LHCN-M2 (cell line): ENCODE results near the gene TRERF1. TPM values are rescaled to one million over a fixed set of nuclear protein-coding genes. Genes with fewer than 3 reads are reported as not detected.
A peak's percentile ranks its signal among the peaks of the same experiment; 100 is the strongest.
"Not testable (repeated sequence)": the region's sequence is repeated elsewhere in the genome, so short reads cannot be mapped to it uniquely, and the experiment has no call there.

Source experiments
- DNase-seq: peaks from one replicate; pipeline ENCODE4 v3.0.0-alpha.2; 2012; ENCODE audit warnings: low read depth
- total RNA-seq: library from RNA; depleted of rRNA; stranded (reverse); fragments of >200 nt; gene quantifications from 2 replicates; pipeline ENCODE4 v1.2.3, GENCODE V29; 2014

TRERF1 gene
- total RNA-seq, 1 experiment from 2014 or later, result 4.0 TPM

DNA sequence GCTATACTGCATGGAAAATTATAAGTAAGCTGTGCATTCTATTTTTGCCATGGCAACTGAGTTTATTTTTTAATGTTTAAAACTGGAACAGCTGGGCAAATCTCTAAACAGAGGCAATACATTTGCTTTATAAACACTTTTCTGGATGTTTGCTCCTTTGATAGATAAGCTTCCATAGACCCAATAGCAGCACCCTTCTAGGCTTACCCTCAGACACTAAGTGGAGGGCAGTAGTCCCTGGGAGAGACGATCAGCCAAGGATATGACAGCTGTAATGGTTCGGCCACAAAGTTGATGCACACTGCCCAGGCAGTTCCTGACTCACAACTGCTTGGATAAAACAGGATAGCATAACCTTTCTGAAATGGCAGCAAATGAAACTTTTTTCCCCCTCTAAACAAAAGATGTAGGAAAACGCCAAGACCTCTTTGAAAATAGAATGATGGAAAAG is 225.5 kb downstream of the TRERF1 start:
- peak; percentile 84 for DNase-seq

DNA sequence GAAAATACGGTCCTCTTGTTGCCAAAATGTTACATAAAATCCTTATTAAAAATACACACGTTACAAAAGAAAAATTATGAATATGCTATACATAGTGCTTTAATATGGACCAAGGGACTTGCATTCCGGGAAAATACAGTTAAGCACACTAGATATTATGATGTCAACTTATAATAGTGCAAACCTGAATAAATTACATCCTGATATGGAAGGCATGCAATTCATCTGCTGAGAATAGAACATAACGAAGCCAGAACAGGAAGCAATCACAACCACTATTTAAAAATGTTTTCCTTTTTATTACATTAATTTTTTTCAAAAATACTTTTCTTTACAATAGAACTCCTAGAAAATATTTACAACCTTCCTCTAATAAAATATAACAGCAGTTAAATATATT is 226.3 kb downstream of the TRERF1 start:
- DNase-seq, result no peak

DNA sequence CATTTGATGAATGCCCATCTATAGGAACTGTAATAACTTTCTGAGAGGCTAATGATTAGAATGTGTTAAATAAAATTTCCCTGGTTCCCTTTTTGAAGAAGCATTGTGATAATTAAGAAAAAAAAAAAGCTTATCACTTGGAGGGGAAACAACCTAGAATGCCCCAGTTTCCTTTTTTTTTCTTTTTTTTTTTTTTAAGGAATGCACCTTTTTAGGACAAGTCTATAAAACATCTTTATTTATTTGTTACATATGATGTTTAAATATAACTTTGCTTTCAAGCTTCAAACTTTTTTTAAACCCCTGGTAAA is 226.7 kb downstream of the TRERF1 start:
- DNase-seq, result no peak

DNA sequence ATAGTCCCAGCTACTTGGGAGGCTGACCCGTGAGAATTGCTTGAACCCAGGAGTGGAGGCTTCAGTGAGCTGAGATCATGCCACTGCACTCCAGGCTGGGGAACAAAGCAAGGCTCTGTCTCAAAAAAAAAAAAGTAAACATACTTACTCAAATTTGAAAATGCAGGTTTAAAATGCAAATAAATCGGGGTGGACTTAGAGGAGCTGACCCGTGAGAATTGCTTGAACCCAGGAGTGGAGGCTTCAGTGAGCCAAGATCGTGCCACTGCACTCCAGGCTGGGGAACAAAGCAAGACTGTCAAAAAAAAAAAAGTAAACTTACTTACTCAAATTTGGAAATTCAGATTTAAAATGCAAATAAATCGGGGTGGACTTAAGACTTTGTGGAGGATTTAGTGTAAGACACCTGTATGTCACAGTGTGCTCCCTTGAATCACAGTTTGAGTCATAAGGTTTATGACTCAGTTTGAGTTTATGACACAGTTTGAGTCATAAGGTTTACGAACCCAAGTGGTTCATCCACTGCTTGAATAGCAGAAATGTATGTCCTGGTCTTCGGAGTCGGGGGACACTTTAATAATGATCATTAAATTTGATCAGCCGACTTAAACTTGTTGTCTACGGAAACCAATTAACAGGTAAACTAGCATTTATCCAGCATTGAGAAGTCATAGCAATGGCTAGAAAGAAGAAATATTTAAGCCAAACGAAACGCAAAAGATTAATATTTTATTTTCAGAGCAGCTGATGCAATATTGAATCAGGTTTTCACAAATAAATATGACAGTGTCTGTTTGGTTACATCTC is 227.3 kb downstream of the TRERF1 start:
- peak; percentile 91 for DNase-seq

DNA sequence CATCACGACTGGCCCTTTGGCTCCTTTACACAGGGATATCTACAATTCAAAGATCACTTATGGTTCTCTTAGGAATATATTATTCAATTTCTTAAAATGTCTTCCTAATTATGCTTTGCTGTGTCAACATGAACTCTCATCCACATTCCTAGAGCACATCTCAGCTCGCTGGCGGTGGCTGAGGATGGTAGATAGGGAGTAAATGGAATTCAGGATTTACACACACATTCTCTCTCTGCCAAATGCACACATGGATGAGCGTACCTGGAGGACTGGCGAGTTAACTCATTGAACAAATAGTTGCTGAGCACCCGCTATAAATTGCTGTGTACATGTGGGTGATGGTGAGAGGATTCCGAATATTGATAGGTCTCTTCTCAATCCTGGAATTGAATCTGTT is 229.3 kb downstream of the TRERF1 start:
- DNase-seq, result no peak

DNA sequence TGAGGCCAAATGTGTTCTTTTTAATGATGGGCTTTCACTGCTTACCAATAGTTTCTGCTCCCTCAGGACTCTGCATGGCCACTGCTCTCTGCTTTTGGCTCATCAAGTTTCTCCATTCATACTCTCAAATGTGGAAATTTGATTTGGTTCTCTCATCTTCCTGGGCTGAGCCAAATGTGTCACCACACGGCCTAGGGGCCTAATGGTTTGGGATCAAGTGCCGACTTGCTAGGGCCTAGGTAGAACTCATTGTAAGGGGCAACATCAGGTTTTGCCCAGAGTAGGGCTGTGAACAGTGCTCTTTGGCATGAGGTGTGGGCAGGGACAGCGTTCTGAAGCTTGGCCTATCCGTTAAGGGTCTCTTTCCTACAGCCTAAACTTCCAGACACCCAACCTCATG is 230.2 kb downstream of the TRERF1 start:
- no peak for DNase-seq

DNA sequence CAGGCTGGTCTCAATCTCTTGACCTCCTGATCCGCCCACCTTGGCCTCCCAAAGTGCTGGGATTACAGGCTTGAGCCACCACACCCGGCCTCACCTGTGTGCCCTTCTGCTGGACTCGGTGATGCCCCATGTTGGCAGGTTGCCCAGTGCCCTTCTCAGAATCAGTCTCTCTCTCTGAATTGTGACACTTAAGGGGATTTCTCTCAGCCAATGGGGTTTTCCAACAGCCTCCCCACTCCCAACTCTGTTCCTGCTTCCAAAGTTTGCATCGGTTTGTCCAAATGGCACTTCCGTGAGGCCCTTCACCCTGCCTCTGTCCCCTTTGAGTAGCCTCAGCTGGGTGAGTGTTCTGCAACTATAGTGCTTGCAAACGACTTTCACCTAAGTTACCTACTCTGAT is 230.9 kb downstream of the TRERF1 start:
- DNase-seq, result no peak

DNA sequence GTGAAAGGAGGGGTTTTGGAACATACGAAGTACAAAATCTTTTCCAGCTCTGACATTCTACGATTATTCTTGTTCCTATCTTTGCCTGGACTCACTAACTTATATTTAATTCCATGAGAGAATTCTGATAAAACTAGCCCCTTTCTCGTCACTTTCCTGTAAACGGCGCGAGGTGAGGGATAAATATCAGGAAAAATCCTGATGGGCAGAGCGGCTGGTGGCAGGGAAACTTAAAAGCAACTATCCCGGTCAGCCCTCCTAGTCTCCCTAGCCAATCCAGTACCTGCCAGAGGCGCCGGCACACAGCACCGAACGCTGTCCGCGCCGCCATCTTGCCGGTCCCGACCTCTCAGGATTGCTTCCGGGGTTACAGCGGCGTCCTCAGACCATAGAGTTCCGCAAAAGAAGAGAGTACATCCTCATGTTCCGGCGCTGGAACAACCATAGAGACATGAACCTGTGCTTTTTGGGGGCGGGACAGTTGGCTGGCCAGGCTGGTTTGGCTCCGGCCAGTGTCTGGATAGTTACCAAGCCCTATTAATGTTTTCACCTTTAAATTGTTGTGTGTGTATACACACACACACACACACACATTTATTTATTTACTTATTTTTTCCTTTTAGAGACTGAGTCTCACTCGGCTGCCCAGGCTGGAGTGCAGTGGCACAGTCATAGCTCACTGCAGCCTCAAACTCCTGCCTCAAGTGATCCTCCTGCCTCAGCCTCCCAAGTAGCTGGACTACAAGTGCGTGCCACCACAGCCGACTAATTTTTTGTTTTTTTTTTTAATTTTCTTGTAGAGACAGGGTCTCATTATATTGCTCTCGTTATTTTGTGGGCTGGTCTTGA is 234.0 kb downstream of the TRERF1 start, which contains the start of gene MRPS10:
Gene MRPS10 (minus strand): TSS at position 343 of the 849 bp plus-strand sequence. CDS start 12 bp downstream, at position 331.
- DNase-seq, result peak; percentile 96

DNA sequence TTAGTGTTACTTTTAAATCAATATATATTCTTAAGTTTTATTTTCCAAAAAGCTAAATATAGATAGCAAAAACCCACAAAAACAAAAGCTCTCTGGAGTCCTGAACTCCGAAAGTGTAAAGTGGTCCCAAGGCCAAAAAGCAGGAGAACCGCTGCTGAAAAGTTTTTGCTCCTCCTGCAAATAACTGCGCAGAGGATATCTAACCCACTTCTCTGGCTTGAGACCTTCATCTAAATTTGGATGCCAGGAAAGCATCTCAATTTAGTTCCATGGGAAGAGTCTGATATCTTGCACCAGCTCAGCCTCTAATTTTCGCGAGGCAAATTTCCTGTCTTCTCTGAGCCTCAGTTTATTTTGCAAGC is 234.6 kb downstream of the TRERF1 start:
- no peak for DNase-seq

DNA sequence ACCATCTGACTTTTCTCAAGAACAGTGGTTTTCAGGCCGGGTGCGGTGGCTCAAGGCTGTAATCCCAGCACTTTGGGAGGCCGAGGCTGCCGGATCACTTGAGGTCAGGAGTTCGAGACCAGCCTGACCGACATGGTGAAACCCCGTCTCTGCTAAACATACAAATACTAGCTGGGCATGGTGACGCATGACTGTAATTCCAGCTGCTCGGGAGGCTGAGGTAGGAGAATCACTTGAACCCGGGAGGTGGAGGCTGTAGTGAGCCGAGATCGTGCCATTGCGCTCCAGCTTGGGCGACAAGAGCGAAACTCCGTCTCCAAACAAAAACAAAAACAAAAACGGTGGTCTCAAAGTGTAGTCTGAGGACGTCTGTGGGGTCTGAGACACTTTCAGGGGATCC is 235.2 kb downstream of the TRERF1 start:
- not testable (repeated sequence) for DNase-seq

DNA sequence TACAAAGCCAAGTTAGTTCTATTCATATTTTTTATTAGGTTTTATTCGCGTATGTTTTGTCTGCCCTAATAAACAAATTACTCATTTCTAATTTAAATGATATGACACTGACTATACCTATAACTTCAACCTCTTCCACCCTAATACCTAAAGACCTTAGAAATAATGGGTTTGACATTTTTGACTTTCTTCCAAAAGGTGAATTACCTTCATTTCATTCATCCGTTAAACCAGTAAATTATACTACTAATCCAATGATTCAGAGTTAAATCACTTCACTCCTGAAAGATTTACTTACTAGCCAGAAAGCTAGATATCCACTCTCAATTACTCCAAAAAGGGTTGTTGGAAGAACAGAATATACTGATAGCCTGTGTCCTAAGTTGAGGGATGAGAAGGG is 239.3 kb downstream of the TRERF1 start:
- no peak for DNase-seq

DNA sequence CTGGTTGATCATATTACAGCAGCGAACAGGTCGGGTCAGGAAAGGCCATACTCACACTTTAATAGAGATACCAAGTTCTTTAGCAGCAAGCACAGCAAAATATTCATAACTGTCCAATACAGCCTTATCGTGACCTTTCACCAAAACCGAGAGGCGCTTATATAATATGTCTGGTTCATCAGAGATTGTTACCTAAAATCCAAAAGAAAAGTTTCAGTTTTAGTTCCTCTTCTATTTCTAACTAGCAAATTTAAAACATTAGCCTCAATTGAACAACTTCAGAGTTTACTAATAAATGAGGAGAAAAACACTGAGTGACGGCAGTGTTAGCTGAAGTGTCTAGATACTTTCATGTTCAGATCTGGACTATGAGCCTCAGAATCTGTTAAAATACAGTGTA is 240.0 kb downstream of the TRERF1 start:
- no peak for DNase-seq

DNA sequence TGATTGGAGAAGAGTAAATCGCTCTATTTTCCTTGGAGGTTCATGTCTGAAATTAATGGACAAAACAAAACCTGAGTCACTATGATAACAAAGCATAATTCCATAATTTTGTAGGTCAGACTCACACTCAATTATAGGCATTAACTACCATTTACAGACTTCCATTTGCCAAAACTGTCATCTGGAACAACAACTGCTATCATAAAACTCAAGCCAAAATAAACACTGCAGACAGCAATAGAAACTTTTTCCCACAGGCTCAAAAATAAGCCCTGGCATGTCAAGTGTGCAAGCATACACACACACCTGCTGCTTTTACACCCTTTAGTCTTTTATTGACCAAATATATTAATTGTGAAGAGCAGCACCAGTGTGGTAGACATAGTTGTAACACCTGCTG is 241.2 kb downstream of the TRERF1 start:
- peak; percentile 80 for DNase-seq

DNA sequence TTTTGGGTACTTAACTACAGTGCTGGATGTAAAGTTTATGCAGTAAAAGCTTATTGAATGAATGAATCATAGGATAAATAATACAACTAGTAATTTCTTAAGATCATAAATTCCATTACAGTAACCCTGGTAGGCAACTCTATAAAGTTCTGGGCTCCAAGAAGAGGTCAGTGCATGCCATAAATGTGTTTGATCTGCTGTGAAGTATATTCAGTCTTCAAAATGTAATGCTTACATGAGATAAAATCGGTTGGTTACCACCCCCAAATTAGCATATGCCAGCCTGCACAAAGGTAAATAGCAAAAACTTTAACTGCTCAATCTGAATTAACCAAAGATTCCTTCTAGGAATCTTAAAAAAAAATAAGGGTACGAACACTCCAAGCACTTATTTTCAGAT is 244.2 kb downstream of the TRERF1 start:
- DNase-seq, result not testable (repeated sequence)

DNA sequence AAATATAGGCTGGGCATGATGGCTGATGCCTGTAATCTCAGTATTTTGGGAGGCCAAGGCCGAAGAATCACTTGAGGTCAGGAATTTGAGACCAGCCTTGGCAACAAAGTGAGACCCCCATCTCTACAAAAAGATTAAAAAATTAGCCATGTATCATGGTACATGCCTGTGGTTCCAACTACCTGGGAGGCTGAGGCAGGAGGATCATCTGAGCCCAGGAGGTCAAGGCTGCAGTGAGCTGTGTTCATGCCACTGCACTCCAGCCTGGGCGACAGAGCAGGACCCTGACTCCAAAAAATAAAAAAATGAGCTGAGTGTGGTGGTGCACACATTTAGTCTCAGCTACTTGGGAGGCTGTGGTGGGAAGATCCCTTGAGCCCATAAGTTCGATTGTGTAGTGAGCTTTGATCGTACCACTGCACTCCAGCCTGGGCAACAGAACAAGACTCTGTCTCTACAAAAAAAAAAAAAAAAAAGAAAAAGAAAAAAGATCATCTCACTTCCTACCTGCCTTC is 246.9 kb downstream of the TRERF1 start:
- no peak for DNase-seq

DNA sequence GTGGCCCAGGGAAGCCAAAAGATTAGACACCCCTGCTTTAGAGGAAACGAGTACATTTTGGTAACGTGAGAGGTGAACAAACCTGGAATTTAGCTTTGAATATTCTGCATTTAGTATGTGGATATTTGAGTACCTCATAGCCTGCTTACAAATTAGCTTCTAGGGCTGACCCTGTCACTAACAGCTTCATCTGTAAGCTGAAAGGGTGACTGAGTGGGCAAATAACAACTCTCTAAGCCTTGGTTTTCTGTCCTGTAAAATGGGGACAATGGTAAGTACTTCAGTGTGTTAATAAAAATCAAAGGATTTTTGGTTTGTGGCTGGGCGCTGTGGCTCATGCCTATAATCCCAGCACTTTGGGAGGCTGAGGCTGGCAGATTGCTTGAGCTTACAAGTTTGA is 248.5 kb downstream of the TRERF1 start:
- no peak for DNase-seq

DNA sequence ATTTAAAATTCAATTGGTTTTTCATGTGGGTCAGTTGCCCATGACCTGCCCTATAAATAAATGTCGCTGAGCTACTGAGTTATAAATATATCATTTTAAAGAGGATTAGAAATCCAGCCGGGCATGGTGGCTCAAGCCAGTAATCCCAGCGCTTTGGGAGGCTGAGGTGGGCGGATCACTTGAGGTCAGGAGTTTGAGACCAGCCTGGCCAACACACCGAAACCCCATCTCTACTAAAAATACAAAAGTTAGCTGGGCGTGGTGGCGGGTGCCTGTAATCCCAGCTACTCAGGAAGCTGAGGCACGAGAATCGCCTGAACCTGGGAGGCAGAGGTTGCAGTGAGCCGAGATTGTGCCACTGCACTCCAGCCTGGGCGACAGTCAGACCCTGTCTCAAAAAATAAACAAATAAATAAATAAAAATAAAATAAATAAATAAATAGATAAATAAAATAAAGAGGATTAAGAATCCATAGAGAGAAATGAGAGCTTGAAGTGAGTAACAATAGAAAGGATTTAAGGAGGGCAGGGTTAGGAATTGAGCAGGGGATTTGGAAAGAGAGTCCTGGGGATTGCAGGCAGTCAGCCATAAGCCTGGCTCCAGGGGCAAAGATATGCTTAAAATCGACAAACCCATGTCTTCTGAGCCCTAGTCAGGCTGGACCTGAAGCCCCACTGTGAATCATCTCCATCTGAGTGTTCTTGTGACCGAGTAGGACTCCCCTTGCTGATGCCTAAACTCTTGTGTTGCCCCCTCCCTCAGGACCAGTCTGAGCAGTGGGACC is 249.4 kb downstream of the TRERF1 start:
- not testable (repeated sequence) for DNase-seq

DNA sequence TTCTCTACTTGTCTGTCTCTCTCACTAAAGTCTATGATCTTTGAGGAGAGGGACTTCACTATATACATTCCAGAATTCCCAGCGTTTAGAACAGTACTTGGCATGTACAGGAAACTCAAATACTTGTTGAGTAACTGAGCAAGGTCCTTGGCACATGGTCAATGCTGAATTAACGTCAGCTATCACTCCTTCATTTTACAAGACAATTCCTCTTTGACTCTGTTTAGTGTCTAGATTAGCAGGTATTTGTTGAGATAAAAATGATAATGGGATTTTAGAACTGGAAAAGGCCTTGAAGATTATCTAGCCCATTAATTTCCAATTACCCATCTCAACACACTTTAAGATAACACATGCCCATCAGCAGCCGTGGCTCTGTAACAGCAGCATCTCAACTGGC is 250.3 kb downstream of the TRERF1 start:
- DNase-seq, result no peak

DNA sequence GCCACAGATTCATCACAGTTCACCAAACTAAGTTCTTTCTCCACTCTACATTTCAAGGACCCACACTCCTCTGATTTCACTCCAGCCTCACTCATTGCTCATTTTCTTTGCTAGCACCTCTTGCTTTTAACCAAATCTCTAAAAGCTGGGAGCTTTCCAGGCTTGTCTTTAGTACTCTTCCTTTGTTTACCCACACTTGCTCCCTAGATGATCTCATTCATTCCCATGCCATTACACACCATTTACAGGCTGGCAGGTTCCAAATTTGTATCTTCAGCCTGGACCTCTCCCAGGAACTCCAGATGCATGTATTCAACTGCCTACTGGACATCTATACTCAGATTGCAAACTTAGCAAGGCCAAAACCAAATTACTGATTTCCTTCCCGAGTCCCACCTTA is 251.7 kb downstream of the TRERF1 start:
- peak; percentile 84 for DNase-seq

DNA sequence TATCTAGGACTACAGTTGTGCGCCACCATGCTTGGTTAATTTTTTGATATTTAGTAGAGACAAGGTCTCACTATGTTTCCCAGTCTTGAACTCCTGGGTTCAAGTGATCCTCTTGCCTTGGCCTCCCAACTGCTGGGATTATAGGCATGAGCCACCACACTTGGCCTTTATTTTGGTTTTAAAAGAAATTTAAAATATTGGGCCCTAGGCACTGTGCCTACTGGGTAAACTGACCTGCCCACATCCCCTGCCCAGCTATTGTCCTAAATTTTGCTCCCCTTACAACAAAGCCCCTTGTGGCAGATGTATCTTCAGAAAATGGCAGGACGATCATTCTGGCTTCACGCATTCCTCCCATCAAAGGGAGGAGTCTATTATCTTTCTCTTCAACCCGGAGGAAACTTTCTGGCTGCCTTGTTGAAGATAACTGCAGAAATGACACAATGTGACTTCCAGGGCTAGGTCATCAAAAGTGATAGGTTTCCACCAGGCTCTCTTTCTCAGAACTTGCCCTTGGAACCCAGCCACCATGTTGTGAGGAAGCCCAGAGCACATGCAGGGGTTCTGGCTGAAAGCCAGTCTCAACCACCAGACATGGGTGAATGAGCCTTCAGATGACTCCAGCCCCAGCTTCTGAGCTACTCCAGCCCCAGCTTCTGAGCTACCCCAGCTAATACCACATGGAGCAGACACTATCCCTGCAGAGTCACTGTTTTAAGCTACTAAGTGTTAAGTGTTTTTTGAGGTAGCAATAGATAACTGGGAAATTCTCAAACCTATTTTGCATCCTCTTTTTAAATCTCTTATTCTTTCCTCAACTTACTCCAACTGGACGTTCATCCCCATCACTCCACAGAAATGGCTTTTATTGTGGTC is 252.4 kb downstream of the TRERF1 start:
- DNase-seq, result peak; percentile 64
